Middle frontal gyrus (tissue), 1 donor: ENCODE results near the gene SFTPB.

Experiments
- DNase-seq: peaks from one replicate; pipeline ENCODE4 v3.0.0-alpha.2; 2015; ENCODE audit warnings: low spot score; ENCODE audit errors: extremely low spot score

The SFTPB gene

DNA sequence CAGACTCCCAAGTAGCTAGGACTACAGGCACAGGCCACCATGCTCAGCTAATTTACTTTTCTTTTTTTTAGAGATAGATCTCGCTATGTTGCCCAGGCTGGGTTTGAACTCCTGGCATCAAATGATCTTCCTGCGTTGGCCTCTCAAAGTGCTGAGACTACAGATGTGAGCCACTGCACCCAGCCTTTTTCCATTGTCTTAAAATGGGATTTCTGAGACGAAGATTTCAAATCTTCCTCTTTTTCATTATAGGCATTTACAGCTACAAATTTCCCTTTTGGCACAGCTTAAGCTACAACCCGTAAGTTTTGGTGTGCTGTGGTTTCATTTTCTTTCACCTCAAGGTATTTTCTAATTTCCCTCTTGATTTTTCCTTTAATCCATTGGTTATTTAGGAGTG lies 34.8 kb upstream of the SFTPB start:
- no peak for DNase-seq

DNA sequence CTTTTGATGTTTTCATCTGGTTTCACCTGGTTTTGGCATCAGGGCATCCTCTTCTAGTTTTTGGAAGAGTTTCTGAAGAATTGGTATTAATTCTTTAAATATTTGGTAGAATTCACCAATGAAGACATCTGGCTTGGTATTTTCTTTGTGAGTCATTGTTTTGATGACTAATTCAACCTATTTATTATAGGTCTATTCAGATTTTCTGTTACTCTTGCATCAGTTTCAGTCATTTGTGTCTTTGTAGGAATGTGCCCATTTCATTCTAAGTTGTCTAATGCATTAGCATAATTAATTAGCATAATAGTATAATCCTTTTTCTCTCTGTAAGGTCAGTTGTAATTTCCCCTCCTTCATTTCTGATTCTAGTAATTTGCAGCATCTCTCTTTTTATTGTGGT lies 34.2 kb upstream of the SFTPB start:
- DNase-seq: no peak

DNA sequence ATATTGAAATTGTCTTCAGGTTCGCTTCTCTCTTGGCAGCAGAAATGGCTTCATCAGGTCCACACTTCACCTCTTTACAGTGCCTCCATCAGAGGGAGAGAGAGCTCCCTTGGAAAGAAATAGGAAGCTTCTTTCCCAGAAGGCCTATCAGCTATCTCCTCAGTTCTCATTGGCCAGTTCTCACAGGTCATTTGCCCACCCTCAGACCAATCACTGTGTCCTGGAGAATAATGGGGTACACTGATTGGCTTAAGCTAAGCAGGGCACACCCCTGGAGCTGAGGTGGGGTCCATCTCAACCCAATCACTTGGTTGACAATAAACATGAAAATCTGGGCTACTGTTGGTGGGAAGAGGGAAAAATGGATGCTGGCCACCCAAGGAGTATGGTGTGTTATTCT lies 31.3 kb upstream of the SFTPB start:
- DNase-seq: no peak

- no peak for DNase-seq
Observed at GRCh38 chr2:85698880-85699254, 30.9 kb upstream of the SFTPB start.

GRCh38 chr2:85698184-85698879 lies 30.3 kb upstream of the SFTPB start:
- no peak for DNase-seq

GRCh38 chr2:85697716-85698115 lies 29.7 kb upstream of the SFTPB start:
- DNase-seq: no peak

GRCh38 chr2:85697096-85697495 lies 29.1 kb upstream of the SFTPB start:
- no peak for DNase-seq

DNA sequence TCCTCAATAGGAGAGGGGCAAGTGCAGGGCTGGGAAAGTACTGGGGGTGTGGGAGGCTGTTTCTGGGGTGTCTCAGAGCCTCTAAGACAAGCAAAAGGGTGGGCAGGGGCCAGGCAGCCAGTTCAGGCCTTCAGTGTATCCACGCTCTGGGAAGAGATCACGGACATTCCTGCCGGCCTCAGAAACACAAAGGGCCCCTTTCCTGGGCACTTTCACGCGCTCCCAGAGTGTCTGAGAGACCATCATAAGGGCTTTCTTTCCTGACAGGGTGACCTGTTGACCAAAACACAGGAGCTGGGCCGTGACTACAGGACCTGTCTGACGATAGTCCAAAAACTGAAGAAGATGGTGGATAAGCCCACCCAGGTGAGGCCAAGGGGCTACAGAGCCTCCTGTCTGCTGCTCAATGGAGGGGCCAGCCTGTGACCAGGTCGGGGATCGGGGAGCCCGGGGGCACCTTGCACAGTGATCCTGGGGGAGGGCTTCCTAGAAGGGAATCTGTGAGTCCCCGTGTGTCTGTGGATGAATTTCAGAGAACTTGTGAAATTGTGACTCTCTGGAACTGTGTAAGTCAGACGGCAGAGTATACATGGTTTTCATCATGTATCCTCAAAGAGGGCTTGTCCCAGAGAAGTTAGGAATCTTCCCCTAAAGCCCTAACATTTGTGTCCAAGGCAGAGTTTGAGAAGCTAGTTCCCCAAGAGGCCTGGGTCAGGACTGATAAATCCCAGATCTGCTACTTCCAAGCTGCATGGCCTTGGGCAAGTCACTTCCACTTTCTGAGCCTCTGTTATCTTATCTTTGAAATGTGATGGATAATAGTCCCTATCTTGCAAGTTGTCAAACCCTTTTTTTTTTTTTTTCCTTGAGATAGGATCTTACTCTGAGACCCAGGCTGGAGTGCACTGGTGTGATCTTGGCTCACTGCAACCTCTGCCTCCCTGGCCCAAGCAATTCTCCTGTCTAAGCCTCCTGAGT lies 28.0 kb upstream of the SFTPB start:
- no peak for DNase-seq

GRCh38 chr2:85695121-85695520 lies 27.1 kb upstream of the SFTPB start:
- no peak for DNase-seq

DNA sequence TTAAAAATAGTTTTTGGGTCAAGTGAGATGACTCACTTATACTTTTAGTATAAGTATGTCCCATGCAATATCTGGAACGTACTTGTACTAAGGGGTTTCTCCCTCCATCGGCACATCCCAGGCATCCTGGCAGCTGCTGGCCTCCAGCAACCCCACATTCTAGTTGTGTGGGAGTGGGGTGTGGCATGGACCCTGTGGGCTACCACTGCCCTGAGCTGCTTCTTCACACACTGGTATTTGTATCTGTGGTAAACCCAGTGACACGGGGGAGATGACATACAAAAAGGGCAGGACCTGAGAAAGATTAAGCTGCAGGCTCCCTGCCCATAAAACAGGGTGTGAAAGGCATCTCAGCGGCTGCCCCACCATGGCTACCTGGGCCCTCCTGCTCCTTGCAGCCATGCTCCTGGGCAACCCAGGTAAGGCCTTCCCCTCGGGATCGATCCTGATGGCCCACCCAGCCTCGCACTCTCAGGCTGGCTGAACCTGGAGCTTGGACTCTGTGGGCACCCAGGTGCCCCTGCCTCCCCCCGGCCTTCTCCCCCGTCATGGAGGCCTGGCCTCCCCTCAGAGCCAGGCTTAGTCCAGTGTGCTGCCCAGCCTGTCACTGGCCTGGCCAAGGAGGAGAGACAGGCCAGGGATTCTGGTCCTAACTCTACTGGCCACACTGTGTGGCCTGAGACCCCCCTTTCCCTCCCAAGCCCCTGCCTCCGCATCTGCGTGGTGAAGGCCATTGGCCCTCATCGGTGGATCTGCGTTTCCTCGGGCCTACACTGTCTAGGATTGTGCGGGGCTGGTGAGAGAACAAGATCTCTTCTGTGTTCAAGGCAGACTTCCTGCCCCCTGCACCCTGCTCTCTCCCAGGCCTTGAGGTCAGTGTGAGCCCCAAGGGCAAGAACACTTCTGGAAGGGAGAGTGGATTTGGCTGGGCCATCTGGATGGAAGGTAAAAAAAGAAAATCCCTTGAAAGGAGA lies 26.3 kb upstream of the SFTPB start, which contains the start of gene GNLY:
GNLY (plus strand) TSS at position 307 of the 974 bp plus-strand sequence; CDS start at position 368, 61 bp downstream.
- no peak for DNase-seq

- no peak for DNase-seq
Observed at GRCh38 chr2:85692039-85692645, 24.1 kb upstream of the SFTPB start.

- DNase-seq: no peak
Observed at GRCh38 chr2:85690932-85691331, 22.9 kb upstream of the SFTPB start.

- DNase-seq: no peak
Observed at GRCh38 chr2:85684806-85685205, 16.8 kb upstream of the SFTPB start.

DNA sequence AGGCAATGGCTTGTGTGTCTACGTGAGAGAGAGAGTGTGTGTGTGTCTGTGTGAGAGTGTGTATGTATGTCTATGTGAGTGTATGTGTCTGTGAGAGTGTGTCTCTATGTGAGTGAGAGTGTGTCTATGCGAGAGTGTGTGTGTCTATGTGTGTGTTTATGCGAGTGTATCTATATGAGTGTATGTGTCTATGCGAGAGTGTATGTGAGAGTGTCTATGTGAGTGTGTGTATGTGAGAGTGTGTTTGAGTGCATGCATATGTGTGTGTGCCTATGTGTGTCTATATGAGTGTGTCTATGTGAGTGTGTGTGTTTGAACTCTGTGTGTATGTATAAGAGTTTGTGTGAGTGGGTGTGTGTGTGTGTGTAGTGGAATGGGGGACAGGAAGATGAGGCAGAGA lies 16.4 kb upstream of the SFTPB start:
- no peak for DNase-seq

GRCh38 chr2:85682378-85682777 lies 14.4 kb upstream of the SFTPB start:
- no peak for DNase-seq

DNA sequence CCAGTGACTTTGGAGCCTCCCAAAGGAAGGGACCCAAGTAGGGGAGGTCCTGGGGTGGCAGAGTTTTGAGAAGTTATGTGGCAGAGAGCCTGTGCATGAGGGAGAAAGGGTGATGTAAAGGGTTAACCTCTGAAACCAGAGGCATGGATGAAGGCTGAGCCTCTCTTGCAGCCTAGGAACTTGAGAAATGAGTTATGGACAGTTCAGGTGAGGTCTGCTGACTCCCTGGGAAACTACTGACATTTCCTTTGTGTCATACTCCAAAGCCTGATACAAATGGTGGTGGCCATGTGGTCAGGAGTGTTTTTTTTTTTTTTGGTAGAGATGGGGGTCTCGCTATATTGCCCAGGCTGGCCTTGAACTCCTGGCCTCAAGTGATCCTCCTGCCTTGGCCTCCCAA lies 13.8 kb upstream of the SFTPB start:
- DNase-seq: no peak

DNA sequence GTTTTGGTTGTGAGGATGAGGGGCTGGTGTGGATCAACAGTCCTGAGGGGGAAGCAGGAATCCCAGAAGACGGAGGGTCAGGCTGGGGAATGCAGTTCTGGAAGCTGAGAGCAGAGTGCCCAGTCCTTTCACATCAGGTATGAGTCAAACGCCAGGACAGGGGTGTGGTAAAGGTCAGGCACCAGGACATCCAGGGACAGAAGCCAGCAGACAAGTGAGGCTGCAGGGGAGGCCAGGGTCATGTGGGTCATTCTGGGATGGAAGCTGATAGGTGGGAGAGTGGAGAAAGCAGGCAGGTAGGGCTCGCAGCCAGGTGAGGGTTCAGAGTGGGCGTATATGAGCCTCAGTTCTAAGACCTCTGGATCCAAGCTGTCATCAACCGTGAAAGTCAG lies 13.4 kb upstream of the SFTPB start:
- DNase-seq: no peak

GRCh38 chr2:85680707-85681371 lies 12.8 kb upstream of the SFTPB start:
- no peak for DNase-seq

- peak; percentile 46 for DNase-seq
Observed at GRCh38 chr2:85678794-85679672, 11.0 kb upstream of the SFTPB start.
